Medulla oblongata (tissue), 1 donor: ENCODE results near the gene EXOSC10.
"Not testable (repeated sequence)": the region's sequence is repeated elsewhere in the genome, so short reads cannot be mapped to it uniquely, and the experiment has no call there.

Experiments used
- DNase-seq: peaks from one replicate; pipeline ENCODE4 v3.0.0-alpha.2; 2015; ENCODE audit errors: extremely low spot score

Gene EXOSC10

GRCh38 chr1:11044086-11044848 lies 55.4 kb downstream of the EXOSC10 start:
- DNase-seq, result no peak

- DNase-seq, result no peak
Observed at GRCh38 chr1:11042995-11043874, 56.4 kb downstream of the EXOSC10 start.

GRCh38 chr1:11042065-11042464 lies 57.6 kb downstream of the EXOSC10 start:
- no peak for DNase-seq

GRCh38 chr1:11041048-11041447 lies 58.6 kb downstream of the EXOSC10 start:
- DNase-seq, result no peak

DNA sequence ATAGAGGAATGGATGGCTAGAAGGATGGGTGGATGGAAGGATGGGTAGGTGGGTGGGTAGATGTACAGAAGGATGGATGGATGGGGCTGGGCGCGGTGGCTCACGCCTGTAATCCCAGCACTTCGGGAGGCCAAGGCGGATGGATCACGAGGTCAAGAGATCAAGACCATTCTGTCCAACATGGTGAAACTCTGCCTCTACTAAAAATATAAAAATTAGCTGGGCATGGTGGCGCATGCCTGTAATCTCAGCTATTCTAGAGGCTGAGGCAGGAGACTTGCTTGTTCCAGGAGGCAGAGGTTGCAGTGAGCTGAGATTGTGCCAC lies 59.6 kb downstream of the EXOSC10 start:
- DNase-seq, result not testable (repeated sequence)

DNA sequence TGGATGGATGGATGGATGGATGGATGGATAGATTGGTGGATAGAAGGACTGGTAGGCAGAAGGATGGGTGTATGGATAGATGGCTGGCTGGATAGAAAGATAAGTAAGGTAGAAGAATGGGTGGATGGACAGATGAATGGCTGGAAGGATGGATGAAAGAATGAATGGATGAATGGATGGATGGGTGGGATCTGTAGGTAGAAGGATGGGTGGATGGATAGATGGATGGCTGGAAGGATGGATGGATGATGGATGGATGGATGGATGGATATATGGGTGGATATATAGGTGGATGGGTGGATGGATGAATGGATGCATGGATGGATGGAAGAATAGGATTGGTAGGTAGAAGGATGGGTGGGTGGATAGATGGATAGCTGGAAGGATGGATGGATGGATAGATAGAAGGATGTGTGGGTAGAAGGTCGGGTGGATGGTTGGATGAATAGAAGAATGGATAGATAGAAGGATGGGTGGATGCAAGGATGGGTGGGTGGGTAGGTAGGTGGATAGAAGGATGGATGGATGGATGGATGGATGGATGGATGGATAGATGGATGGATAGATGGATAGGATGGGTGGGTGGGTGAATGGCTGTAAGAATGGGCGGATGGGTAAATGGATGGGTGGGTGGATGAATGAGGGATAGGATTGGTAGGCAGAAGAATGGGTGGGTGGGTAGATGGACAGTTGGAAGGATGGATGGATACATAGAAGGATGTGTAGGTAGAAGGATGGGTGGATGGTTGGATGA lies 60.1 kb downstream of the EXOSC10 start:
- no peak for DNase-seq

- peak; percentile 95 for DNase-seq
Observed at GRCh38 chr1:11037740-11038182, 61.9 kb downstream of the EXOSC10 start.

GRCh38 chr1:11037019-11037739 lies 62.5 kb downstream of the EXOSC10 start:
- not testable (repeated sequence) for DNase-seq

- DNase-seq, result no peak
Observed at GRCh38 chr1:11031624-11032262, 67.9 kb downstream of the EXOSC10 start.

- no peak for DNase-seq
Observed at GRCh38 chr1:11030865-11031264, 68.8 kb downstream of the EXOSC10 start.

DNA sequence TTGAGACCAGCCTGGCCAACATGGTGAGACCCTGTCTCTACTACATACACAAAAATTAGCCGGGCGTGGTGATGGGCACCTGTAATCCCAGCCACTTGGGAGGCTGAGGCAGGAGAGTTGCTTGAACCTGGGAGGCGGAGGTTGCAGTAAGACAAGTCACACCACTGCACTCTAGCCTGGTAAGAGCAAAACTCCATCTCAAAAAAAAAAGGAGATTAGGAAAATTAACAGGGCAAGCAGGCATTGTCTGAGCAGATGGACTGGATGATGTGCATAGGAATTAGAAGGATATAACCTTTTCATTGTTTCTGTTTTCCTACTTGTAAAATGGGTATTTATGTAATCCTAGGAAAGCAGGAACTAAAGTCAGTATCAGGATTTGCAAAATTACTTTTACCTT lies 71.7 kb downstream of the EXOSC10 start:
- DNase-seq, result no peak

- no peak for DNase-seq
Observed at GRCh38 chr1:11027316-11027715, 72.4 kb downstream of the EXOSC10 start.

DNA sequence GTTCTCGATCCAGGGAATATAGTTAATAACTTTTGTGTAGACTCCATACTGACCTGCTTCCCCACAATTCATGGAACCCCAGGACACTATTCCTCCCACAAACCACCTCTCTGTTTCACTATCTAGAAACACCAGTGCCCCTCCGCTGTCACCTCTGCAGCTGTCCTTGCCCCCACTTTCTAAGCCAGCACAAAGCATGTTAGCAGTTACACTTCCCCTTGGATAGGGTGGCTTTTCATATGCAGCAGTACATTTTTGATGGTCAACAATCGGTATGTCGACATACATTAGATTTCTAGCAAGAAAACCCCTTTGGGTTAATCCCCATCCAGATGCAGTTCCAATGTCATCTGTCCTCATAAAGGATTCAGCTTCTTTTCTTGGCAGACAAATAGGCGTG lies 72.8 kb downstream of the EXOSC10 start:
- DNase-seq, result no peak

DNA sequence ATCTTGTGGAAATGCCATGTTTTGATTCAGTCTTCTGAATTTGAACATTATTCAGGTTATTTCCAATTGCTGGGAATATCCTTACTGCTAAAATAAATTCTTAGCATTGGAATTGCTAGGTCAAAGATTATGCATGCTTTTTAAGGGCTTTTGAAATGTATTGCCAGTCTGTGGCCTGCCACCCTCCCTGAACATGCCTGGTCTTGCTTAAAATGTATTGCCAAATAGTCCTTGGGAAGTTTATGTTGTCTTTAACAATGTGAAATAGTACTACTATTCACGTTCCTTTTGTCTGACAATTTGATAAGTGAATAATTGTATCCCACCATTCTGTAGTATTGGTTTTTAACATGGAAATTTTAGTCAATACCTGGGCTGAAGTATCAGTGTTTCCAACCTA lies 73.6 kb downstream of the EXOSC10 start:
- DNase-seq, result no peak

DNA sequence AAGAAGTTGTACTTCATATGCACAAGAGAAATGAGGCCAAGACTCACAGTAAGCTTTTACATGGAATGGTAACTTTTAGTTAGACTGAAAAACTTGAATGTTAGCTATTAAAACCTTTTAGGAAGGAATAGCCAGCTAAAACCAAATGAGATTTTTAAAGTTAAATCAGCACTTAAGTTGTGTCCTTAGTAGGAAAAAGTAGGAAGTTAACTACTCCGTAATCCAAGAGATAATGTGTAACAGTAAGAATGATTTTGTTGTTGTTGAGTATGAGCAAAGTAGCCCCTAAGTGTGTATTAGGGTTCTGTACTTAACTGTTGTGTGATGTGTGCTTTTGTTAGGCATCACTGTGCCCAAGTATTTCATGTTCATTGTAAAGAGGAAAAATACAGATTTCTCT lies 74.1 kb downstream of the EXOSC10 start:
- DNase-seq, result no peak

DNA sequence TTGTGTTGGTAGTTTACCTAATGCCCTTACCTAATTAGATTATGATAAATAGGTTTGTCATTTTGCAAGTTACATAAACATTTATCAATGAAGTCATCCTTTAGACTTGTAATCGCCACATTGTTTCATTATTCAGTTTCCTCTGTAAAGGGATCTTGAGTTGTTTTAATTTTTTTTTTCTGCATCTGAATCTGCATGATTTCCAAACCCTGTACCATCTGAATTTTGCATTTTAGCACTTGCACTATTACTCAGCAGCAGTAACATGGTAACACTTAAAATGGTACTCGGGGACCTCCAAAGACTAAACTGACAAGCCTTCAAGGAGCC lies 74.8 kb downstream of the EXOSC10 start:
- DNase-seq, result no peak

DNA sequence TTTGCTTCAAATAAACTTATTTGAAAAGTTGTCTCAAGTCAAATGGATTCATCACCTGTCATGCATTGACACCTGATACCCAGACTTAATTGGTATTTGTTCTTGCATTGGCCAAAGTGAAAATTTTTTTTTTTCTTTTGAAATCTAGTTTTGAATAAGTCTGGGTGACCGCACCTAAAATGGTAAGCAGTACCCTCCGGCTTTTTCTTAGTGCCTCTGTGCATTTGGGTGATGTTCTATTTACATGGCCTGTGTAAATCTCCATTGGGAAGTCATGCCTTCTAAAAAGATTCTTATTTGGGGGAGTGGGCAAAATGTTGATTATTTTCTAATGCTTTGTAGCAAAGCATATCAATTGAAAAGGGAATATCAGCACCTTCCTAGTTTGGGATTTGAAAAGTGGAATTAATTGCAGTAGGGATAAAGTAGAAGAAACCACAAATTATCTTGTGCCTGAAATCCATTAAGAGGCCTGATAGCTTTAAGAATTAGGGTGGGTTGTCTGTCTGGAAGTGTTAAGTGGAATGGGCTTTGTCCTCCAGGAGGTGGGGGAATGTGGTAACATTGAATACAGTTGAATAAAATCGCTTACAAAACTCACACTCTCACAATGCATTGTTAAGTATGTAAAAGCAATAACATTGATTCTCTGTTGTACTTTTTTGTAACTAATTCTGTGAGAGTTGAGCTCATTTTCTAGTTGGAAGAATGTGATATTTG lies 75.4 kb downstream of the EXOSC10 start:
- no peak for DNase-seq

GRCh38 chr1:11023201-11023600 lies 76.5 kb downstream of the EXOSC10 start:
- no peak for DNase-seq

DNA sequence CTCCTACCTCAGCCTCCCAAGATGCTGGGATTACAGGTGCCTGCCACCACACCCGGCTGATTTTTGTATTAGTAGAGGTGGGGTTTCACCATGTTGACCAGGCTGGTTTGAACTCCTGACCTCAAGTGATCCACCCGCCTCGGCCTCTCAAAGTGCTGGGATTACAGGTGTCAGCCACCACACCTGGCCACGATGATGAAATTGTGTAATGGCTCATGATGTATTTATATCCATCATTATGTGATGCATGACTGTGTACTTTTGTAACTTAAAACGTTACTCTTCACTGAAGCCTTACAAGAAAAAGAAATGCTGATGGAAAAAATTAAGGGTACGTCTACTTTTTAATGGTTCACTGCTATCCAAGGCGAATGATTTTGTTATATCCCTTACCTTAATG lies 79.7 kb downstream of the EXOSC10 start:
- no peak for DNase-seq

GRCh38 chr1:11019358-11019757 lies 80.3 kb downstream of the EXOSC10 start:
- not testable (repeated sequence) for DNase-seq
